Neuronal stem cell (in vitro differentiated cells): ENCODE results near the gene STPG3.

Experiments
- DNase-seq: peaks from one replicate; pipeline ENCODE4 v3.0.0-alpha.2; 2013; ENCODE audit warnings: low spot score
- H2AFZ ChIP-seq: one replicate; pipeline ENCODE4 v1.6.1; 2013; ENCODE audit warnings: mild to moderate bottlenecking, low read length, inconsistent platforms
- H2AK5ac ChIP-seq: 2 replicates; pipeline ENCODE4 v1.6.1; 2013; ENCODE audit warnings: low read depth, mild to moderate bottlenecking, inconsistent platforms, low read length, moderate library complexity, mixed read lengths
- H2BK120ac ChIP-seq: 2 replicates; pipeline ENCODE4 v1.6.1; 2013; ENCODE audit warnings: low read depth, mild to moderate bottlenecking, inconsistent platforms, low read length, moderate library complexity, mixed read lengths
- H2BK12ac ChIP-seq: one replicate; pipeline ENCODE4 v1.6.1; 2013; ENCODE audit warnings: low read length, inconsistent platforms
- H2BK15ac ChIP-seq: 2 replicates; pipeline ENCODE4 v1.6.1; 2013; ENCODE audit warnings: mild to moderate bottlenecking, low read length, inconsistent platforms, mixed read lengths
- H2BK5ac ChIP-seq: one replicate; pipeline ENCODE4 v1.6.1; 2013; ENCODE audit warnings: inconsistent platforms, mild to moderate bottlenecking, low read length, moderate library complexity
- H3K14ac ChIP-seq: one replicate; pipeline ENCODE4 v1.6.1; 2013; ENCODE audit warnings: low read length, inconsistent platforms
- H3K18ac ChIP-seq: 2 replicates; pipeline ENCODE4 v1.6.1; 2013; ENCODE audit warnings: low read length, inconsistent platforms
- H3K23ac ChIP-seq: 2 replicates; pipeline ENCODE4 v1.6.1; 2013; ENCODE audit warnings: low read depth, mild to moderate bottlenecking, mixed read lengths, low read length, inconsistent platforms; ENCODE audit not compliant: poor library complexity
- H3K27ac ChIP-seq: replicated peaks from 3 replicates; pipeline ENCODE4 v1.5.1; 2013; ENCODE audit warnings: low read length, inconsistent platforms
- H3K27me3 ChIP-seq, 3 experiments: 2 replicates each; pipeline ENCODE4 v1.6.1; 2013; ENCODE audit warnings: low read length in 3 of 3, mild to moderate bottlenecking in 2 of 3, inconsistent platforms in 1 of 3, low read depth in 1 of 3, mixed read lengths in 1 of 3, moderate library complexity in 1 of 3; ENCODE audit not compliant: control insufficient read depth in 3 of 3, insufficient read depth in 3 of 3
- H3K36me3 ChIP-seq, 2 donors: replicated peaks in 1 of 2; 2 replicates each; pipeline ENCODE4 v1.6.1; 2013; ENCODE audit warnings: low read length in 2 of 2; ENCODE audit not compliant: control insufficient read depth in 2 of 2, insufficient read depth in 2 of 2
- H3K4ac ChIP-seq: 2 replicates; pipeline ENCODE4 v1.6.1; 2013; ENCODE audit warnings: inconsistent platforms, mild to moderate bottlenecking, low read length, moderate library complexity
- H3K4me1 ChIP-seq, 2 donors: 1 replicate in 1 of 2; 2 replicates in 1 of 2; pipeline ENCODE4 v1.6.1; 2013; ENCODE audit warnings: low read length in 2 of 2, low read depth in 1 of 2; ENCODE audit not compliant: control insufficient read depth in 2 of 2, insufficient read depth in 1 of 2
- H3K4me2 ChIP-seq: one replicate; pipeline ENCODE4 v1.6.1; 2013; ENCODE audit warnings: mild to moderate bottlenecking, low read length, inconsistent platforms; ENCODE audit not compliant: insufficient read depth, poor library complexity, severe bottlenecking
- H3K4me3 ChIP-seq, 2 donors: 2 replicates each; pipeline ENCODE4 v1.5.1; 2013; ENCODE audit warnings: low read length in 2 of 2, mild to moderate bottlenecking in 2 of 2, inconsistent platforms in 1 of 2, moderate library complexity in 1 of 2
- H3K79me1 ChIP-seq: one replicate; pipeline ENCODE4 v1.6.1; 2013; ENCODE audit warnings: low read depth, mild to moderate bottlenecking, inconsistent platforms, low read length, moderate library complexity
- H3K9ac ChIP-seq: one replicate; pipeline ENCODE4 v1.6.1; 2013; ENCODE audit warnings: mild to moderate bottlenecking, low read depth, low read length, inconsistent platforms; ENCODE audit not compliant: poor library complexity
- H3K9me3 ChIP-seq, 2 donors: replicated peaks in 1 of 2; 2 replicates each; pipeline versions ENCODE3 to v1.6.1; 2013; ENCODE audit warnings: low read length in 2 of 2, mild to moderate bottlenecking in 2 of 2, inconsistent platforms in 1 of 2, low read depth in 1 of 2, mixed read lengths in 1 of 2, moderate library complexity in 1 of 2; ENCODE audit not compliant: control insufficient read depth in 2 of 2, insufficient read depth in 1 of 2
- H4K8ac ChIP-seq: one replicate; pipeline ENCODE4 v1.6.1; 2013; ENCODE audit warnings: low read depth, mild to moderate bottlenecking, inconsistent platforms, low read length, moderate library complexity
- H4K91ac ChIP-seq: one replicate; pipeline ENCODE4 v1.6.1; 2013; ENCODE audit warnings: low read length, low read depth, mild to moderate bottlenecking, inconsistent platforms; ENCODE audit not compliant: poor library complexity
- WGBS, 2 donors: extraction: QIAGEN DNeasy Blood & Tissue Kit; methylation state at CpG; one replicate each; pipeline ENCODE4 v1.1.7; 2013; ENCODE audit warnings: missing lambda C conversion rate in 2 of 2, mixed read lengths in 1 of 2; ENCODE audit not compliant: insufficient read length in 2 of 2, insufficient replicate concordance in 1 of 2; ENCODE audit errors: extremely low coverage in 2 of 2; 5-methylcytosine and 5-hydroxymethylcytosine counted together

The STPG3 gene

GRCh38 chr9:137244486-137245449 lies 6.3 kb upstream of the STPG3 start:
- H3K9me3 ChIP-seq = no peaks in the 10 kb centered on the region
- no peak overlapping the region for H3K14ac ChIP-seq
- peaks cover 17% of the 10 kb centered on the region for H3K79me1 ChIP-seq
- no peak overlapping the region for H3K4ac ChIP-seq
- peak overlapping the region; percentile 15 for H2AK5ac ChIP-seq
- no peak overlapping the region for H2BK12ac ChIP-seq
- H4K8ac ChIP-seq = no peak overlapping the region
- no peak for DNase-seq
- H3K4me2 ChIP-seq = no peak overlapping the region
- peaks cover 0 to 2% (median 0%) of the 10 kb centered on the region in 3 experiments for H3K27me3 ChIP-seq
- H3K36me3 ChIP-seq = peaks cover 19 to 27% of the 10 kb centered on the region in 2 donors
- WGBS, 2 donors = no CpG with 5 or more reads among the region's 36 CpGs
- no peak overlapping the region for H2BK15ac ChIP-seq
- H2BK120ac ChIP-seq = no peak overlapping the region
- H3K27ac ChIP-seq = no peak overlapping the region
- H3K4me3 ChIP-seq = no peak overlapping the region
- H2AFZ ChIP-seq = no peak overlapping the region
- no peak overlapping the region for H2BK5ac ChIP-seq
- peak overlapping the region; percentile 95 for H3K23ac ChIP-seq
- H3K18ac ChIP-seq = peak overlapping the region; percentile 15
- H3K4me1 ChIP-seq = peaks cover 15 to 19% of the 10 kb centered on the region in 2 donors
- no peak overlapping the region for H3K9ac ChIP-seq
- no peak overlapping the region for H4K91ac ChIP-seq

GRCh38 chr9:137245450-137246421 lies 5.3 kb upstream of the STPG3 start:
- Histone ChIP-seq H3K79me1 (peaks cover 17% of the 10 kb centered on the region), H3K9me3 (no peaks in the 10 kb centered on the region), H2AFZ (no peak overlapping the region), H2AK5ac (peak overlapping the region; percentile 61), H3K23ac (peak overlapping the region; percentile 75), H3K27me3 (peaks cover 0 to 2% (median 0%) of the 10 kb centered on the region in 3 experiments), H4K8ac (no peak overlapping the region), H2BK120ac (peak overlapping the region; percentile 74), H2BK12ac (peak overlapping the region; percentile 63), H4K91ac (no peak overlapping the region), H3K4me1 (peaks cover 15 to 25% of the 10 kb centered on the region in 2 donors), H3K4me2 (no peak overlapping the region), H3K4me3 (peak overlapping the region in 1 of 2 donors; percentile 35), H3K9ac (peak overlapping the region; percentile 12), H3K36me3 (peaks cover 19 to 27% of the 10 kb centered on the region in 2 donors), H2BK5ac (no peak overlapping the region), H2BK15ac (no peak overlapping the region), H3K27ac (no peak overlapping the region), H3K14ac (peak overlapping the region; percentile 63), H3K18ac (peak overlapping the region; percentile 27), H3K4ac (no peak overlapping the region)
- no CpG with 5 or more reads among the region's 25 CpGs for WGBS, 2 donors
- DNase-seq = no peak

GRCh38 chr9:137247135-137247915 lies 3.8 kb upstream of the STPG3 start:
- Histone ChIP-seq H2BK12ac (peak overlapping the region; percentile 90), H2BK5ac (peak overlapping the region; percentile 88), H2BK15ac (peak overlapping the region; percentile 84), H2AFZ (peak overlapping the region; percentile 66), H3K18ac (peak overlapping the region; percentile 75), H3K79me1 (peaks cover 10% of the 10 kb centered on the region), H3K4me3 (no peak overlapping the region), H3K4ac (no peak overlapping the region), H3K27me3 (peaks cover 0 to 2% (median 0%) of the 10 kb centered on the region in 3 experiments), H4K91ac (peak overlapping the region; percentile 28), H3K4me1 (peaks cover 15 to 38% of the 10 kb centered on the region in 2 donors), H3K4me2 (peak overlapping the region; percentile 12), H2AK5ac (peak overlapping the region; percentile 95), H2BK120ac (no peak overlapping the region), H3K14ac (no peak overlapping the region), H4K8ac (no peak overlapping the region), H3K9me3 (no peaks in the 10 kb centered on the region), H3K23ac (peak overlapping the region; percentile 11), H3K36me3 (peaks cover 16 to 20% of the 10 kb centered on the region in 2 donors), H3K9ac (no peak overlapping the region), H3K27ac (no peak overlapping the region)
- no peak for DNase-seq
- whole genome bisulfite sequencing, 2 donors = no CpG with 5 or more reads among the region's 20 CpGs
